Activated naive CD4-positive, alpha-beta T cell treated with anti-CD3 and anti-CD28 coated beads, Interleukin-2, amount 50 U/mL, for 24 hours (primary cell): Measurements from ENCODE around the gene MANEAL.

Source experiments
- H3K27ac Mint-ChIP-seq: one replicate; pipeline ENCODE4 v1.8.0; 2021; ENCODE audit warnings: mild to moderate bottlenecking, mixed read lengths
- H3K27me3 Mint-ChIP-seq: one replicate; pipeline ENCODE4 v1.8.0; 2021; ENCODE audit warnings: mixed read lengths
- H3K36me3 Mint-ChIP-seq: one replicate; pipeline ENCODE4 v1.8.0; 2021; ENCODE audit warnings: mixed read lengths
- H3K4me1 Mint-ChIP-seq: one replicate; pipeline ENCODE4 v1.8.0; 2021; ENCODE audit warnings: mixed read lengths
- H3K4me3 Mint-ChIP-seq: one replicate; pipeline ENCODE4 v1.8.0; 2021; ENCODE audit warnings: mild to moderate bottlenecking, mixed read lengths
- H3K9me3 Mint-ChIP-seq: one replicate; pipeline ENCODE4 v1.8.0; 2021; ENCODE audit warnings: mixed read lengths

Gene MANEAL

GRCh38 chr1:37807555-37808368 lies 14.1 kb downstream of the MANEAL start, which contains the start of the genes C1orf122 and YRDC:
C1orf122 (plus strand) TSS chr1:37807790; CDS start chr1:37808405, 615 bp downstream.
YRDC (minus strand) TSS chr1:37808208; CDS start chr1:37808180, 28 bp downstream.
- Mint-ChIP-seq H3K4me1 (peaks cover 38% of the 10 kb centered on the region), H3K27me3 (no peaks in the 10 kb centered on the region), H3K36me3 (peaks cover 12% of the 10 kb centered on the region), H3K4me3 (peak within 1 kb of the TSS; percentile 96), H3K27ac (peak within 1 kb of the TSS; percentile 98), H3K9me3 (no peaks in the 10 kb centered on the region)

- H3K27me3 Mint-ChIP-seq: no peaks in the 10 kb centered on the region
- peak overlapping the region; percentile 96 for H3K4me3 Mint-ChIP-seq
- H3K27ac Mint-ChIP-seq: peak overlapping the region; percentile 90
- peaks cover 41% of the 10 kb centered on the region for H3K4me1 Mint-ChIP-seq
- H3K36me3 Mint-ChIP-seq: peaks cover 11% of the 10 kb centered on the region
- no peaks in the 10 kb centered on the region for H3K9me3 Mint-ChIP-seq
Observed at GRCh38 chr1:37808369-37809319, 15.0 kb downstream of the MANEAL start.

GRCh38 chr1:37809942-37810341 lies 16.3 kb downstream of the MANEAL start:
- H3K4me3 Mint-ChIP-seq: no peak overlapping the region
- no peaks in the 10 kb centered on the region for H3K9me3 Mint-ChIP-seq
- H3K27me3 Mint-ChIP-seq: no peaks in the 10 kb centered on the region
- peaks cover 7% of the 10 kb centered on the region for H3K36me3 Mint-ChIP-seq
- H3K27ac Mint-ChIP-seq: no peak overlapping the region
- peaks cover 35% of the 10 kb centered on the region for H3K4me1 Mint-ChIP-seq

- H3K4me3 Mint-ChIP-seq: peak overlapping the region; percentile 19
- no peaks in the 10 kb centered on the region for H3K9me3 Mint-ChIP-seq
- H3K36me3 Mint-ChIP-seq: peaks cover 4% of the 10 kb centered on the region
- no peaks in the 10 kb centered on the region for H3K27me3 Mint-ChIP-seq
- peak overlapping the region; percentile 46 for H3K27ac Mint-ChIP-seq
- peaks cover 30% of the 10 kb centered on the region for H3K4me1 Mint-ChIP-seq
Observed at GRCh38 chr1:37811027-37811655, 17.5 kb downstream of the MANEAL start.

GRCh38 chr1:37813529-37814145 lies 20.0 kb downstream of the MANEAL start:
- no peak overlapping the region for H3K27ac Mint-ChIP-seq

GRCh38 chr1:37814252-37814651 lies 20.6 kb downstream of the MANEAL start:
- H3K9me3 Mint-ChIP-seq: no peaks in the 10 kb centered on the region
- H3K27ac Mint-ChIP-seq: no peak overlapping the region
- H3K4me1 Mint-ChIP-seq: peaks cover 23% of the 10 kb centered on the region
- H3K27me3 Mint-ChIP-seq: no peaks in the 10 kb centered on the region
- H3K36me3 Mint-ChIP-seq: peaks cover 4% of the 10 kb centered on the region
- no peak overlapping the region for H3K4me3 Mint-ChIP-seq

More at GRCh38 chr1:37813529-37814145, 20.0 kb downstream of the MANEAL start:
- Mint-ChIP-seq H3K4me3 (no peak overlapping the region), H3K4me1 (peaks cover 27% of the 10 kb centered on the region), H3K36me3 (peaks cover 4% of the 10 kb centered on the region), H3K9me3 (no peaks in the 10 kb centered on the region), H3K27me3 (no peaks in the 10 kb centered on the region)

GRCh38 chr1:37817481-37817880 lies 23.8 kb downstream of the MANEAL start:
- H3K36me3 Mint-ChIP-seq: peaks cover 11% of the 10 kb centered on the region
- peaks cover 7% of the 10 kb centered on the region for H3K4me1 Mint-ChIP-seq
- H3K27ac Mint-ChIP-seq: no peak overlapping the region
- no peaks in the 10 kb centered on the region for H3K9me3 Mint-ChIP-seq
- no peak overlapping the region for H3K4me3 Mint-ChIP-seq
- no peaks in the 10 kb centered on the region for H3K27me3 Mint-ChIP-seq

GRCh38 chr1:37821481-37821880 lies 27.8 kb downstream of the MANEAL start:
- no peak overlapping the region for H3K4me3 Mint-ChIP-seq
- H3K4me1 Mint-ChIP-seq: peaks cover 16% of the 10 kb centered on the region
- H3K36me3 Mint-ChIP-seq: peaks cover 15% of the 10 kb centered on the region
- no peak overlapping the region for H3K27ac Mint-ChIP-seq
- no peaks in the 10 kb centered on the region for H3K27me3 Mint-ChIP-seq
- H3K9me3 Mint-ChIP-seq: no peaks in the 10 kb centered on the region

GRCh38 chr1:37822906-37823815 lies 29.5 kb downstream of the MANEAL start:
- Mint-ChIP-seq H3K4me1 (peaks cover 16% of the 10 kb centered on the region), H3K9me3 (no peaks in the 10 kb centered on the region), H3K27me3 (no peaks in the 10 kb centered on the region), H3K36me3 (peaks cover 17% of the 10 kb centered on the region), H3K27ac (peak overlapping the region; percentile 81), H3K4me3 (peak overlapping the region; percentile 47)

- Mint-ChIP-seq H3K36me3 (peaks cover 19% of the 10 kb centered on the region), H3K27ac (no peak overlapping the region), H3K9me3 (no peaks in the 10 kb centered on the region), H3K4me1 (peaks cover 16% of the 10 kb centered on the region), H3K27me3 (no peaks in the 10 kb centered on the region), H3K4me3 (no peak overlapping the region)
Observed at GRCh38 chr1:37824001-37824400, 30.4 kb downstream of the MANEAL start.

- Mint-ChIP-seq H3K4me1 (peaks cover 16% of the 10 kb centered on the region), H3K27ac (peak overlapping the region; percentile 72), H3K36me3 (peaks cover 17% of the 10 kb centered on the region), H3K27me3 (no peaks in the 10 kb centered on the region), H3K4me3 (no peak overlapping the region), H3K9me3 (no peaks in the 10 kb centered on the region)
Observed at GRCh38 chr1:37825506-37825905, 31.9 kb downstream of the MANEAL start.

- Mint-ChIP-seq H3K4me1 (peaks cover 9% of the 10 kb centered on the region), H3K9me3 (no peaks in the 10 kb centered on the region), H3K36me3 (peaks cover 21% of the 10 kb centered on the region), H3K27ac (no peak overlapping the region), H3K27me3 (no peaks in the 10 kb centered on the region), H3K4me3 (no peak overlapping the region)
Observed at GRCh38 chr1:37828410-37829074, 34.9 kb downstream of the MANEAL start.

- no peak overlapping the region for H3K27ac Mint-ChIP-seq
- H3K36me3 Mint-ChIP-seq: peaks cover 25% of the 10 kb centered on the region
- H3K27me3 Mint-ChIP-seq: no peaks in the 10 kb centered on the region
- no peaks in the 10 kb centered on the region for H3K4me1 Mint-ChIP-seq
- H3K9me3 Mint-ChIP-seq: no peaks in the 10 kb centered on the region
- H3K4me3 Mint-ChIP-seq: no peak overlapping the region
Observed at GRCh38 chr1:37831109-37831508, 37.5 kb downstream of the MANEAL start.

GRCh38 chr1:37831809-37832208 lies 38.2 kb downstream of the MANEAL start:
- Mint-ChIP-seq H3K4me1 (no peaks in the 10 kb centered on the region), H3K36me3 (peaks cover 25% of the 10 kb centered on the region), H3K9me3 (no peaks in the 10 kb centered on the region), H3K4me3 (no peak overlapping the region), H3K27ac (no peak overlapping the region), H3K27me3 (no peaks in the 10 kb centered on the region)
